GM21360 (cell line): ENCODE results near the gene KIF5A.

Experiments
- ATAC-seq: cut with Tn5 transposase; IDR thresholded peaks from one replicate; pipeline ENCODE4 v1.9.1; 2021; ENCODE audit warnings: mild to moderate bottlenecking, moderate library complexity; ENCODE audit not compliant: unreplicated experiment

Gene KIF5A

DNA sequence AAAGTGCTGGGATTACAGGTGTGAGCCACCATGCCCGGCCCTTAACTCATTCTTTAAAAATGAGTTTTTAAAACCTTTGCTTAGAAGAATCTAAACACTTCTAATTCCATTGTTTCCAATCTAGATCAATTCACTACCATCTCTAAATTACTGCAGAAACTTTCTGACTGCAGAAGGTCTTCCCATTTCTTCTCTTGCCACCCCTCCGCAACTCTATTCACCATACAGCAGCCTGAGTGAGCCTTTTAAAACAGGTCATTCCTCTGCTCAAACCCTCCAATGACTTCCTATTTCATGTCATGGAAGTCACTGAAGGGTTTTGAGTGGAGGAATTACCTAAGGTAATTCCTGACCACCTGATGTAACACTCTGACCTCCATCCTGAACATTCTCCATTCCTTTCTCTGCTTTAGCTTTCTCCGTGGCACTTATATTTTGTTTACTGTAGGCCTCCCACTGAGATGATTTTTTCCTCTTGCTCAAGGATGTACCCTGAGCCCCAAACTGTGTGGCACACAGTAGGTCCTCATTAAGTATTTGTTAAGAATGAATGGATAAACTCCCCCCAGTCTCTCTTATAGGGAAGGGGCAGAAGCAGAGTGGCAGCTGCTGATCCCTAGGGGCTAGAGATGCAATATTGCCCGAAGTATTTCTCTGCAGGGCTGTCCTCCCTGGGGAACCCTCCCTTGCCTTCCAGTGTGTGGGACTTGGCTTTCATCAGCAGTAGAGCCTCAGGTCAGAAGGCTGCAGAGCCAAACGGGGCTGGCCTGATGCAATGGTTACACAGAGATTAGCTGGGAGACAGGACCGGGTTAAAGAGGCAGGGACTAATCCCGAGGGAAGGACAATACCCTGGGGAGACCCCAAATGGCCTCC, 30.7 kb upstream of the KIF5A start:
- no peak for ATAC-seq

DNA sequence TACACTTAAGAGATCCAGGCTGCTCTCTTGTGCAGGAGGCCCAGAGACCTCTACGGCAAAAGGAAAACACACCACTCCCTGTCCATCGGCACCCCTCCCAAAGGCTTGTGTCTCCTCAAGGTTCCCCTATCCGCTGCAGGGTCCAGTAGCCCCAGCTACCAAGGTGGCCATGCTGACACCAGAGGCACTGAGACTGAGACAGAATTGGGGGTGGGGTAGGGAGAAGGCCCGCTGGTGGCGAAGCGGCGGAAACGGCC, 30.1 kb upstream of the KIF5A start:
- ATAC-seq: peak; percentile 0

DNA sequence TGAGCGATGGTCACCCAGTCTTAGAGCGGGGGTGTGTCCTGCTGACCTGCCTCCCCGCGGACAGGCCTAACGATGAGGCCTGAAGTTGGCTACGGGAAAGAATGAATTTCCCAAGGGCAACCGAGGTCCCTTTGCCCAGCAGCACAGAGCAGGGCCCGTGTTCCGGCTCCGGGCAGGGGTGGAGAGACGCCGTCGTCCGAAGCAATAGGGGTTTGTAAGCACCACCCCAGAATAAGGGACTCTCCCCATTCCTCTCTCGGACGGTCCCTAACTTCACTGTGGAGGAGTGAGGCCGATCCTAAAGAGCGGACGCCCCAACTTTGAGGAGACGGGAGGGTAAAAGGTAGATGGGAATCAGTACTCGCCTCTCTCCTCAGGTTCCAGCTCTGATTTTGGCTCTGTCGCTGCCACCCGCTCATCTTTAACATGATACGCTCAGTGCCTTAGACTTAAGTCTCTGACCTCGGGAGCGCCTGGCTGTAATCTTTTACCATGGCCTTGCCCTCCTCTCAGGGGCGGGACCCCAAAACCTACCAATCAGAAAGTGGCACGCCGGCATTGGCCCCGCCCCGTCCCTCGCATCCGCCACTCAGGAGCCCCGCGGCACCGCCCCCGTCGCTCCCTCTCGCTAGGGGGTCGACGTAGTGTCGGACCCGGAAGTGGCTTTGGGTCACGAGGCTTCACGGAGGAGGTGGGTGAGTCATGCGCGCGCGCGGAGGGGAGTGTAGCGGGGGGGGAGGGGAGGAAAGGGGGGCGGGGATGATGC, 29.6 kb upstream of the KIF5A start, which contains the start of gene DDIT3:
Gene DDIT3 (minus strand): TSS at position 462 of the 766 bp plus-strand sequence. CDS start 3,108 bp downstream, outside the sequence.
- peak; percentile 67 for ATAC-seq

DNA sequence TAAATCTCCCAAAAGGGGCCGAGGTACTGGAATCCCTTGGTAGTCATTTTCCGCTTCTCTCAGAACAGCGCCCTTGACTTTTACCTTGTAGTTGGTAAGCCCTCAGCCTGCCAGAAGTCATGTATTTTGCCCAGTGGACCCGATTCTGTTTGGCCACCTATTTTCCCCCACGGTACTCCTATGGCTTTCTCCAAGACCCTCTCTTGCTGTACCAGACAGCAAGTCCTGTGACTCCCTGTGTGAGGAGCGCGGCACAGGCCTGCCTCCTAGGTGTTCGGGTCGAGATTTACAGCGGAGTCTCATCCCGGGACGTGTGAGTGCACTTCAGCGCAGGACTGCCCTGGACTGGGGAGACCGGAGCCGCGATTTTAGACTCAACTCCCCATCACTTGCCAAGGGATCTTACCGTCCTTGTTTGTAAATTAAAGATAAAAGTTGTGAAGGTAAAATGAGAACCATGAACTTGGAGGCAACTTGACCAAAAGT, 28.3 kb upstream of the KIF5A start:
- no peak for ATAC-seq

DNA sequence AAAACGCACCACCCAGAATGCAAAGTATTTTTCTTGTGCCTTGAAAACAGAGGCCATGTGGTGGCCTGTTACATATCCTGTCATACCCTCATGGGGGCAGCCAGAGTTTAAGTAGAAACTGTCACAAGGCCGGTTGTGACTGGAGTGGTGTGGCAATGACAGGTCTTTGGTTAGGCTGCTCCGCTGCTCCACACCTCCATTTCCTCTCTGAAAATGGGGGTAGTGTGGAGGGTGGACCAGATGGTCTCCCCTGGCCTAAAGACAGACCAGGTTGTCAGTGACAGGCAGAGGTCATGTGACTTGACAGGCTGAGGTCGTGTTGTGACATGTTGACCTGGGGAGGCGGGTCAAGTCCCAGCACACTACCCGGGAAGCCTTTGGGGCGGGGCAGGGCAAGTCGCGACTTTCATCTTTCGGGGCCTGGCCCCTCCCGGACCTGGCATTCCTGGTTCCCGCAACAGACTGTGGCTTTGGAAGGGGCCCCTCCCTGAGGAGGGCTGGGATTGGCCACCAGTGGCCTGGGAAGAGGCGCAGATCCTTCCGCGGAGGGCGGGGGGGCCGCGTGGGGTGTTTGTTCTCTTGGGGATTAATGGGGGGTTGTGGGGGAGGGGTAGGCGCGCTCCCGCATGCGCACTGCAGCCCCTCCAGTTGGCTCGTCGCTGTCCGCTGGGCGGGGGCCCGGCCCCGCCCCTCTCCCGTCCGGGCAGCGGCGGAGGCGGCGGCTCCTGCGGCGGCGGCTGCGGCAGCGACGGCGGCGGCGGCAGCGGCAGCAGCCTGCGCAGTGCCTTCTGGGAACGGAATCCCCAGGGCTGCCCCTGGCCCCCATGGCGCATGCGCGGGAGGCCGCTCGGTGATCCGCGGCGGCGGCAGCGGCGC, 27.6 kb upstream of the KIF5A start, which contains the start of gene MBD6:
Gene MBD6 (plus strand): TSS at position 814 of the 876 bp plus-strand sequence. CDS start 1,480 bp downstream, outside the sequence.
- peak; percentile 28 for ATAC-seq

DNA sequence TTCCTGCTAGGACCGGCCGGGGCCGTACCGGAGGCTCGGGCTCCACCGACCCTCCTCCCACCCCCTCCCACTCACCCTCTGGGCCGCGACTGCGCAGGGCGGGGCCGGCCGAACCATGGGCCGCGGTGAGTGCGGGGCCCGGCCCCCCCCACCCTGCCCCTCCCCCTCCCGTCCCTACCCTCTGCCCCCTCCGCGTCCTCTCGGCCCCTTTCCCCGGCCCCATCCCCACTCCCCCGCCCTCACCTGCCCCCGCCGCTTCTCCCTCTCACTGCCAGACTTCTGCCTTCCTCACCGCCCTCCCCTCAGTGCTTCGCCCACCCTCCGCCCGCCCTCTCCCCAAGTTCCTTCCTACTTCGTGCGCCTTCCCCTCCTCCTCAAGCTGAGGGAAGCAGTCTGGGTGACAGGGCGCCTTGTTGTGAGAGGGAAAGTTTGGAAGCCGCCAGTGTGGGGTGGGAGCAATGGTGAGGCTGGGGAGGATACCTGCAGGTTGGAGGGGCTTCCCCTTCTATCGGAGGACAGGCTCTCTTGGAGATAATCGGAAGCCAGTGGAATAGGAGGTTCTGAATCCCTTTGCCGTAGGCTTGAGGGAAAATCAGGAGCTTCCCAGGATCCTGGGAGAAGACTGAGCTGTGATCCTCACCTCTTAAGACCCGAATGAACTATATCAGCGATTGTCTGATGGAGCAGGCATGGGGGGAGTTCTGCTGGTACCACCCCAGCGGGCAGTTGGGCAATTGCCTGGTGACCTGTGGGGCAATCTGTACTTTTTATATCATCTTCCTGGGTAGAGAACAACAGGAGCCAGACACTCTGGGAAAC, 26.7 kb upstream of the KIF5A start:
- ATAC-seq: no peak

DNA sequence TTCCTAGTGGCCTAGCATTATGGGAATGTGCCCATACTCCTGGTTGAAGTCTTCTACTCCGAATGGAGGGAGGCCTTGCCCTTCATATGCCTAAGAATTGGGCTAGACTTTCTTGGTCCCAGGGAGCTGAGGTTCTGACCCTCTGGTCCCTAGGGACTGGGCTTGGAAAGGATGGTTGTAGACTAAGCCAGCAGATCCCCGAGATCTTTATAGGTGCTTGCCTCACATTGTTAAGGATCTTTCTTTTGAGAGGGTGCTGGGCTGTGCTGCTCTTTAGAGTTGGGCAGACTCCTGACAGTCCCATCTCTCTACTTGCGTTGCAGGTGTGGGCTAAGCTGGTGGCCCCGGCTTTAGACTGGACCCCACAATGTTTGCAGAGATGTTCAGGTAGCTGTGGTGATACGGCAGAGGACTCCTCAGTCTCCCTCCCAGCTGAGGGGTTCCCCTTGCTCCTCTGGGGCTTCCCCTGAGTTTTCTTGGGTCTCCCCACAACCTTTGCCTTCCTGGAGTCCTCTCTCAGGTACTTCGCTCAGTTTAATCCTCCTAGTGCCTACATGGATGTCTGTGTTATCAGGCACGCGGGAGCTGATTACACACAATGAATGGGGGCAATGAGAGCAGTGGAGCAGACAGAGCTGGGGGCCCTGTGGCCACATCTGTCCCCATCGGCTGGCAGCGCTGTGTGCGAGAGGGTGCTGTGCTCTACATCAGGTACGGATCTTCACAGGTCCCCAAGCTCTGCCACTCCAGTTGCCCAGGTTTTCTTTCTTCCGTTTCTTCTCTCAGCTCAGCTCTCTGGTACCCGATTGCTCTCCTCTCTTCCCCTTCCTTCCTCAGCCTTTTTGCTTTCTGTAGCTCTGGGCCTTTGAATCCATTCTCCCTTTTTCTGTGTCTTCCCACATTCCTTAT, 25.9 kb upstream of the KIF5A start:
- no peak for ATAC-seq

DNA sequence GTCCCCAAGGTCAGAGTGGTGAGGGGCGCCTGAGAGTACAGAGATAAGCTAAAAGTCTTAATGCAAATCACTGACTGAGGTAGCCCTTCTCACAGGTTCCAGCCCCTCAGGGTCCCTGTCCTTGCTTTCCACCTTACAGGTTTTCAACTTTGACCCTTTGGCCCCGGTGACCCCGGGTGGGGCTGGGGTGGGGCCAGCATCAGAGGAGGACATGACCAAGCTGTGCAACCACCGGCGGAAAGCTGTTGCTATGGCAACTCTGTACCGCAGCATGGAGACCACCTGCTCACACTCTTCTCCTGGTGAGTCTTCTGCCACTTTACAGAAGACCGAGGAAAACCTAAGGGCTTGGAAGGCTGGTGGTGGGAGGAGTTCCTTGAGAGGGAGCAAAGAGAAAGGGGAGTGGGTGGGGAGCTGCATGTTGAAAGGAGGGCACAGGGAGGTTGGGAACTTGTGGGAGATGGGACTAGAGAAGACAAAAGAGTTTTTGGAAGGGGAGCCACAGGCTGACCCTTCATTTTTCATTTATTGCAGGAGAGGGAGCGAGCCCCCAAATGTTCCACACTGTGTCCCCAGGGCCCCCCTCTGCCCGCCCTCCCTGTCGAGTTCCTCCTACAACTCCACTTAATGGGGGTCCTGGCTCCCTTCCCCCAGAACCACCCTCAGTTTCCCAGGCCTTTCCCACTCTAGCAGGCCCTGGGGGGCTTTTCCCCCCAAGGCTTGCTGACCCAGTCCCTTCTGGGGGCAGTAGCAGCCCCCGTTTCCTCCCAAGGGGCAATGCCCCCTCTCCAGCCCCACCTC, 24.8 kb upstream of the KIF5A start:
- no peak for ATAC-seq

DNA sequence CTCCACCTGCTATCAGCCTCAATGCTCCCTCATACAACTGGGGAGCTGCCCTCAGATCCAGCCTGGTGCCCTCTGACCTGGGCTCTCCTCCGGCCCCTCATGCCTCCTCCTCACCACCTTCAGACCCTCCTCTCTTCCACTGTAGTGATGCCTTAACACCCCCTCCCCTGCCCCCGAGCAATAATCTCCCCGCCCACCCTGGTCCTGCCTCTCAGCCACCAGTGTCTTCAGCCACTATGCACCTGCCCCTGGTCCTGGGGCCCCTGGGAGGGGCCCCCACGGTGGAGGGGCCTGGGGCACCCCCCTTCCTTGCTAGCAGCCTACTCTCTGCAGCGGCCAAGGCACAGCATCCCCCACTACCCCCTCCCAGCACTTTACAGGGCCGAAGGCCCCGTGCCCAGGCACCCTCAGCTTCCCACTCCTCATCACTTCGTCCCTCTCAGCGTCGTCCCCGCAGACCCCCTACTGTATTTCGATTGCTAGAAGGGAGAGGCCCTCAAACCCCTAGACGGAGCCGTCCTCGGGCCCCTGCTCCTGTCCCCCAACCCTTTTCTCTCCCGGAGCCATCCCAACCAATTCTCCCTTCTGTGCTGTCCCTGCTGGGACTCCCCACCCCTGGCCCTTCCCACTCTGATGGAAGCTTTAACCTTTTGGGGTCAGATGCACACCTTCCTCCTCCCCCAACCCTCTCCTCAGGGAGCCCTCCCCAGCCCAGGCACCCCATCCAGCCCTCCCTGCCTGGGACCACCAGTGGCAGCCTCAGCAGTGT, 24.0 kb upstream of the KIF5A start:
- ATAC-seq: no peak

DNA sequence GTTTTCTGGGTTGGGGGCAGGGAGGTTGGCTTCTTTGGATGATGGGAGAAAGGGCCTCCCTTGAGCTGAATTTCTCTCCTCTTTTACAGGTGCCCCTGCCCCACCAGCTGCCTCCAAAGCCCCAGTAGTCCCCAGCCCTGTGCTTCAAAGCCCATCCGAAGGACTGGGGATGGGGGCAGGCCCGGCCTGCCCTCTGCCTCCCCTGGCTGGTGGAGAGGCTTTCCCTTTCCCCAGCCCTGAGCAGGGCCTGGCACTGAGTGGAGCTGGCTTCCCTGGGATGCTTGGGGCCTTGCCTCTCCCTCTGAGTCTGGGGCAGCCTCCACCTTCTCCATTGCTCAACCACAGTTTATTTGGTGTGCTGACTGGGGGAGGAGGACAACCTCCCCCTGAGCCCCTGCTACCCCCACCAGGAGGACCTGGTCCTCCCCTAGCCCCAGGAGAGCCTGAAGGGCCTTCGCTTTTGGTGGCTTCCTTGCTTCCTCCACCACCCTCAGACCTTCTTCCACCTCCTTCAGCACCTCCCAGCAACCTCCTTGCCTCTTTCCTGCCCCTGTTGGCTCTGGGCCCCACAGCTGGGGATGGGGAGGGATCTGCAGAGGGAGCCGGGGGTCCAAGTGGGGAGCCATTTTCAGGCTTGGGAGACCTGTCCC, 23.2 kb upstream of the KIF5A start:
- ATAC-seq: no peak

DNA sequence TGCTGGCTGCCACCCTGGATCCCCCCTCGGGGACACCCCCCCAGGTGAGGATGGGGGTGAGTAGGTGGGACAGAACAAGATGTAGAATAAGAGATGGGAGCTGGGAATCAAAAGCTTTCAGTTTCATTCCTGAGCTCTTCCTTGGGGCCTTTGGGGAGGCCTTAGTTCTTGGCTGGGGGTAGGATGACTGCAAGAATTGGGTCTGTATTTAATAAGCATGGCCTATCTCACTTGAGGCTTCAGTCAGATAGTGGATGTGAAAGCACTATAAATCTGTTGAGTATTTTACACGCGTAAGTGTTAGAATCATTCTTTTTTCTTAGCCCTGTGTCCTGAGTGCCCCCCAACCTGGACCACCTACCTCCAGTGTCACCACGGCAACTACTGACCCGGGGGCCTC, 22.7 kb upstream of the KIF5A start:
- no peak for ATAC-seq

DNA sequence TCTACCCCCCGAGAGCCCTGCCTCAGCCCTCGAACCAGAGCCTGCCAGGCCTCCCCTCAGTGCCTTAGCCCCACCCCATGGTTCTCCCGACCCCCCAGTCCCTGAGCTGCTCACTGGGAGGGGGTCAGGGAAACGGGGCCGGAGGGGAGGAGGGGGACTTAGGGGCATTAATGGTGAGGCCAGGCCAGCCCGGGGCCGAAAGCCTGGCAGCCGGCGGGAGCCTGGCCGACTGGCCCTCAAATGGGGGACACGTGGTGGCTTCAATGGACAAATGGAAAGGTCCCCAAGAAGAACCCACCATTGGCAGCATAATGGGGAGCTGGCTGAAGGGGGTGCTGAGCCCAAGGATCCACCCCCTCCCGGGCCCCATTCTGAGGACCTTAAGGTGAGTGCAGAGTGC, 21.7 kb upstream of the KIF5A start:
- ATAC-seq: no peak

DNA sequence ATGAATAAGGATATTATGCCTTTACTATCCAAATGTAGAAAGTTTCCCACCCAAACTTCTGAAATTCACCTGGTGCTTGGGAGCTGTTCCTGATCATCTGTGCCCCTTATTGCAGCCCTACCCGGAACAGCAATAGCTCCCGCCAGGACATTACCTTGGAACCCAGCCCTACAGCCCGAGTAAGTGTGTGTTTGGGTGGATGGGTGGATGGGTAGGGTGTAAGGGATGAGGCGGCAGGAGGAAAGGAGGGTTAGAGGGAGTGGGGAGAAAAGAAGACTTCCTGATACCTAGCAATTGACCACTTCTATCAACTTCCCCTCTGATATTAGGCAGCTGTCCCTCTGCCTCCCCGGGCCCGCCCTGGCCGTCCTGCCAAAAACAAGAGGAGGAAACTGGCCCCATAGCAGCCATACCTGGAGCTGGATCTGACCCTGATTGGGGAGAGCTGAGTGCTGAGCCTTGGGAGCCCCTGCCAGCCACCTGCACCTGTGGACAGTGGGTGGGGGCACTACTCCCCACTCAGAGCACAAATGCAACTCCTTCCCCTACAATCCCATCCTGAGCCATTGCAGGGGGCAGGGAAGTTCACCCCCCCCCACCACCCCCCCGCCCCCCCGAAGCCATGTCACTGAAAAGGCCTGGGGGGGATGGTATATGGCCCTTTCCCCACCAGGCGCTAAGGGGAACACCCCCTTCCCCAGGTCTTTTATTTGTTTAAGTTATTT, 20.9 kb upstream of the KIF5A start:
- no peak for ATAC-seq

DNA sequence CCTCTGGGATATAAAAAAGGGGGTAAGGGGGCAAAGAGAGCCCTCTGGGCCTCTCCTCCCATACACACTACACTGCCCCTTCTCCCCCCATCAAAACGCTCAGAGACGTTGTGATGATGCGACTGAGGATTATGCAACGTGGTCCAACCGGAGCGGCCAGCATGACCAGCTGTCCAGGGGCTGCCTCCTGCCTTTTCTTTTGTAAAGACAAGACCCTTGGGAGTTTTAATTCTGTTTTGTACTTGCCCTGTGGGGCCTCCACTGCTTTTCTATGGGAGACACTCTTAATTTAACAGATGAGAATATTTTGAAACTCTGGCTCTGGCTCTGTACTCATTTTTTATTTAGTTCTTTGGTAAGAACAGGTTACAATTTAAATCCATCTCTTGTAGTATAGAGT, 20.0 kb upstream of the KIF5A start:
- ATAC-seq: no peak

DNA sequence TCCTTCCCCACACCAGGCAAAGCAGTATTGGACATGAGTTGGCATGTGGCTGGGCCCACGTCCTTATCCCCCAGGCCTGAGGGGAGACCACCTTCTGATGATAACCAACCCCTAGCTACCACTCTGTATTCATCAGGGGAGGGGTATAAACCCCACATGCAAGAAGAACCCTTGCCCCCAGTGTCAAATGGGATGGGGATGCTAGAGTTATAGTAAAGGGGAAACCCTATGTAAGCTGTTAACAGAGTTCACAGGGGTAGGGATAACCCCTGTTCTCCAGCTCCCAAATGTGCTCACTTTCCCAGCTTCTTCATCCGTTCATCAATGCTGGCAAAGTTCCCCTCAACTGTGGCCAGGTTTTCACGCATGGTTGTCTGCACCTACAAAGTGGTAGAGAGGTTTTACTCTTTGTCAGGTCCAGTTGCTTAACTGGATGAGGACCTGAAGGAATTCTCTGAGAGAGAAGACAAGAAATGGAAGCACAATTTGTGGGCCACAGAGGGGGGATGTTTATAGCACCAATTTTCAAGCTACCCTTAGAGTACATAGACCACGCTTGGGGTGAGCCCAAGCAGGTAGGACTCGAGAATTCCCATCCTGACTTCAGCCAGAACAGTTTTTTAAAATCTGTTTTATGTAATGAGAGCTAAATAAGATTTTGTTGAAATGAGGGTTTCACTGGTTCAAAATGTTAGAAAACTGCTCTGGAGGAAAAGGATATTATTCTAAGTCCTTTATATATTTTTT, 19.3 kb upstream of the KIF5A start:
- ATAC-seq: no peak

DNA sequence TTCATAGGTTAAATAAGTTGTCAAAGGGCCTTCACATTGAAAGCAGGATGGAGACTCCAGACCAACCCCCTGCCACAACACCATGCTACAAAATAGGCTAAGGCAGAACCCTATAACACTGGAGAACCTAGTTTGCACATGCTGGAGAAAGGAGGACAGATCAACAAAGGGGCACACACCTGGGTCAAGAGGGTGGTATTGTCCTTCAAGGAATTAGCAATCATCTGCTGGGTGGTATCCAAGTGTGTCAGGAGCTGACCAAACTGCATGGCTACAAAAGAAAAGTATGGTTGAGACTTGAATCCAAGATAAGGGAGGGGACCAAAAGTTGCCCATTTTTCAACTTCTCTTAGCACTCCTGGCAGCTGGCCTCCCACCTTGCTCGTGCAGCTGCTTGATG, 18.0 kb upstream of the KIF5A start:
- no peak for ATAC-seq
